ENCODE results near the gene RNASE11. TPM values are rescaled to one million over a fixed set of nuclear protein-coding genes. Genes with fewer than 3 reads are reported as not detected.
A peak's percentile ranks its signal among the peaks of the same experiment; 100 is the strongest.
"Not testable (repeated sequence)": the region's sequence is repeated elsewhere in the genome, so short reads cannot be mapped to it uniquely, and the experiment has no call there.

Gene RNASE11
- polyA plus RNA-seq, 2 donors, result not detected

DNA sequence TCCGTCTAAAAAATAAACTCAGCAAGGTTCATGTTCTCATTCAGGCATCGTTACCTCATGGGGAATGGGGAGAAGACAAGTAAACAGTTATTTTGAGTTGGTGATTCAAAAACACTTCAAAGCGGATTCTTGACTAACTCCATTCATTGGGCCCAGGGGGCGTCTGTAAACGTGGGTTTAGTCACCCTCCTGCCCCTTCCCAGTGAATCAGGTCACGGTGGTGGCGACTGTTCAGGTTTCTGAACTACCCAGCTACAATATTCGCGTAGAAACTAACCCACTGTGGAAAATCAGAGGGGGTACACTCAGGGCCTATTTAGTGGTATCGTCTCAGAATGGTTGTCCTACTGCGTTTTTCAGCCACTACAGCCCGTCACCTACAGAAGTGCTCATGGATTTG, 38.5 kb upstream of the RNASE11 start:
- WGBS, 2 donors, result 32 to 33% methylated on average over 12 of the region's 12 CpGs
- peaks cover 0 to 2% of the 10 kb centered on the region in 2 donors for H3K4me1 ChIP-seq (ENCODE audit: control insufficient read depth in 2 of 2, insufficient read depth in 2 of 2, low read length in 1 of 2)
- H3K4me3 ChIP-seq (ENCODE audit: low read depth in 1 of 2, low read length in 2 of 2), result no peak overlapping the region
- no peaks in the 10 kb centered on the region for H3K9me3 ChIP-seq (ENCODE audit: control insufficient read depth in 2 of 2, insufficient read depth in 1 of 2, low read depth in 1 of 2, low read length in 1 of 2)
- H3K36me3 ChIP-seq (ENCODE audit: control insufficient read depth in 2 of 2, insufficient read depth in 2 of 2, low read length in 1 of 2), result no peaks in the 10 kb centered on the region
- no peak overlapping the region for H3K27ac ChIP-seq (ENCODE audit: low read depth in 2 of 2, low read length in 1 of 2)
- H3K27me3 ChIP-seq (ENCODE audit: control insufficient read depth in 1 of 2, insufficient read depth in 2 of 2, low read length in 2 of 2), result no peaks in the 10 kb centered on the region

DNA sequence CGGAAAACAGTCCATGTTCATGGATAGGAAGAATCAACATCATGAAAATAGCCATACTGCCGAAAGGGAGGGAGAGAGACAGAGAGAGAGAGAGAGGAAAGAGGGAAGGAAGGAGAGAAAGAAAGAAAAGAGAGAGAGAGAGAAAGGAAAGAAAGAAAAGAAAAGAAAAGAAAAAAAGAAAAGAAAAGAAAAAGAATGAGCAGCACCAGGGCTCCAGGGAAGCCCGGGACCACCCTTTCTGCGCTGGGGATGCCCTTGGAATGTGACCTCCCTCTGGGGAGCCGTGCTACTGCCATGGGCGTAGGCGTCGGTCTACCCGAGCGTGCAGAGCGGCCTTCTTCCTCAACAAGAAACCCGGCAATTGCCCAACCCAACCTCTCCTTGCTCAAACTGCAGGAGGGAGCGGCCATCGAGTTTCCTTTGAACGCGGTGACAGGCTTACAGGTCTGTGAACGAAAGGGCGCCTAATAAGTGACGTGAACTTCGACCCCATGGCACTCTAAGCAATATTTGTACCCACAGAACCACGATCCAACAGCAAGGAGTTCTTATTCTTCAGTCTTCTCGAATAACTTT, 36.8 kb upstream of the RNASE11 start:
- peak overlapping the region; percentile 23 to 63 for H3K27ac ChIP-seq (ENCODE audit: low read depth in 2 of 2, low read length in 1 of 2)
- H3K27me3 ChIP-seq (ENCODE audit: control insufficient read depth in 1 of 2, insufficient read depth in 2 of 2, low read length in 2 of 2), result no peaks in the 10 kb centered on the region
- peak overlapping the region; percentile 4 to 45 for H3K4me3 ChIP-seq (ENCODE audit: low read depth in 1 of 2, low read length in 2 of 2)

DNA sequence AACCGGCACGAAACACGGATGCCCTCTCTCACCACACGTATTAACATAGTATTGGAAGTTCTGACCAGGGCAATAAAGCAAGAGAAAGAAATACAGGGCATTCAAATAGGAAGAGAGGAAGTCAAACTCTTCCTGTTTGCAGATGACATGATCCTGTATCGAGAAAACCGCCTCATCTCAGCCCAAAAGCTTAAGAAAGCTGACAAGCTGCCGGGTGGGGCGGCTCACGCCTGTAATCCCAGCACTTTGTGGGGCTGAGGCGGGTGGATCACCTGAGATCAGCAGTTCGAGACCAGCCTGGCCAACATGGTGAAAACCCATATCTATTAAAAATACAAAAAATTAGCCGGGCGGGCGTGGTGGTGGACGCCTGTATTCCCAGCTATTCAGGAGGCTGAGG, 36.0 kb upstream of the RNASE11 start:
- 60 to 62% methylated on average over 15 of the region's 15 CpGs for WGBS, 2 donors
- H3K9me3 ChIP-seq (ENCODE audit: control insufficient read depth in 2 of 2, insufficient read depth in 1 of 2, low read depth in 1 of 2, low read length in 1 of 2), result no peaks in the 10 kb centered on the region
- H3K4me1 ChIP-seq (ENCODE audit: control insufficient read depth in 2 of 2, insufficient read depth in 2 of 2, low read length in 1 of 2), result peaks cover 0 to 2% of the 10 kb centered on the region in 2 donors
- H3K27ac ChIP-seq (ENCODE audit: low read depth in 2 of 2, low read length in 1 of 2), result no peak overlapping the region
- no peaks in the 10 kb centered on the region for H3K27me3 ChIP-seq (ENCODE audit: control insufficient read depth in 1 of 2, insufficient read depth in 2 of 2, low read length in 2 of 2)
- no peaks in the 10 kb centered on the region for H3K36me3 ChIP-seq (ENCODE audit: control insufficient read depth in 2 of 2, insufficient read depth in 2 of 2, low read length in 1 of 2)
- no peak overlapping the region for H3K4me3 ChIP-seq (ENCODE audit: low read depth in 1 of 2, low read length in 2 of 2)

More for the DNA sequence above, 36.8 kb upstream of the RNASE11 start:
- peaks cover 0 to 2% of the 10 kb centered on the region in 2 donors for H3K4me1 ChIP-seq (ENCODE audit: control insufficient read depth in 2 of 2, insufficient read depth in 2 of 2, low read length in 1 of 2)
- 6 to 9% methylated on average over 22 of the region's 22 CpGs for WGBS, 2 donors
- no peaks in the 10 kb centered on the region for H3K36me3 ChIP-seq (ENCODE audit: control insufficient read depth in 2 of 2, insufficient read depth in 2 of 2, low read length in 1 of 2)
- H3K9me3 ChIP-seq (ENCODE audit: control insufficient read depth in 2 of 2, insufficient read depth in 1 of 2, low read depth in 1 of 2, low read length in 1 of 2), result no peaks in the 10 kb centered on the region

DNA sequence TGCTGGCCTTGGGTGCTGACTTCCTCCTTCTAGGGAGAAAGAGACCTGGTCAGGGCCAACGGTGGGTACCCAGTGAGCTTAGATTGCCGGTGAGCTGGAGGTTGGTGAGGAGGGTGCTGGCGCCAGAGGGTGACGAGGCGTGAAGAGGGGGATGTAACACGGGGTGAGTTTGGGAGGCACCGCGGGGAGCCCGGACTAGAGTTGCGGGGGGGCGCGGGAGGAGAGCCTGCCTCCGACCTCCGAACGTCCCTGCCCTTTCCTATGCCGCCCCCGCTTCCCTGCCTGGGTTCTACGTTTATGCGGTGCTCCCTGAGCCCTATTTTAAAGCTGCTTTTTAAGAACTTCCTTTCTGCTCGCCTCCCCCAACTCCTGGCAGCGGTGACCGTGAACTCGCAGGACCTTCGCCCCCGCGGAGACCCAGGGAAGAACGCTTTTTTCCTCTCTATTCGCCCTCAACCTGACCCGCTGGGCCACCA, 35.1 kb upstream of the RNASE11 start:
- Histone ChIP-seq H3K27ac (ENCODE audit: low read depth in 2 of 2, low read length in 1 of 2) (no peak overlapping the region), H3K9me3 (ENCODE audit: control insufficient read depth in 2 of 2, insufficient read depth in 1 of 2, low read depth in 1 of 2, low read length in 1 of 2) (no peaks in the 10 kb centered on the region), H3K4me3 (ENCODE audit: low read depth in 1 of 2, low read length in 2 of 2) (no peak overlapping the region), H3K27me3 (ENCODE audit: control insufficient read depth in 1 of 2, insufficient read depth in 2 of 2, low read length in 2 of 2) (no peaks in the 10 kb centered on the region), H3K4me1 (ENCODE audit: control insufficient read depth in 2 of 2, insufficient read depth in 2 of 2, low read length in 1 of 2) (peaks cover 0 to 2% of the 10 kb centered on the region in 2 donors), H3K36me3 (ENCODE audit: control insufficient read depth in 2 of 2, insufficient read depth in 2 of 2, low read length in 1 of 2) (no peaks in the 10 kb centered on the region)
- WGBS, 2 donors, result 37 to 38% methylated on average over 24 to 29 of the region's 29 CpGs

DNA sequence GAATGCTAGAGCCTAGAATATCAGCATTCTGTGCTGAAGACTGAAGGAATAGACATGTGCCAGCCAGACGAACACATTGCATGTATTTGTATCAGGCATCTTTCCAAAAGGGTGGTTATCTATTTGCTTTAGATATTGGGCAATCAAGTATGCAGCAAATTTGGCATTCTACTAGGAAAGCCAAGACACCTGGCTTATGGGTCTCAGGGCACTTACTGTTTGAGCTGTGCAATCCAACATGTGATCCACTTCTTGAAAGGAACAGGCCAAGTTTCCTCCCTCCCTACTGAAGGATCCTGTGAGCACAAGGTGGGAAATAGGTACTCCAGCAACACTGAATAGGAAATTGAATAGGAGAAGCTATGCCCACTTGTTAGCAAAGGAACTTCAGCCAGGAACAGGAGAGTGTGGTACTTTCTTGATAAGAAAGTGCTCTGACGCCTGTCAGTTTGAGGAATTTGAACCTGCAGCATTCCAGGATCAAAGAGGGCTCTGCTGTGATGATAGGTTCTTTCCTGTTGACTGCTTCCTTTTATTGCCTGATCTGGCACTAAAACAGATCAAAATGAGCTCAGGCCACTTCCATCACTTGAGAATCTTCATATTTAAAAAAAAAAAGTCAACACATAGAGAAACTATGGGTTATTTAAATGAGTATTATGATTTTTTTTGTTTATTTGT, 33.1 kb upstream of the RNASE11 start:
- no peaks in the 10 kb centered on the region for H3K27me3 ChIP-seq (ENCODE audit: control insufficient read depth in 1 of 2, insufficient read depth in 2 of 2, low read length in 2 of 2)
- no peak overlapping the region for H3K27ac ChIP-seq (ENCODE audit: low read depth in 2 of 2, low read length in 1 of 2)
- peaks cover 0 to 2% of the 10 kb centered on the region in 2 donors for H3K4me1 ChIP-seq (ENCODE audit: control insufficient read depth in 2 of 2, insufficient read depth in 2 of 2, low read length in 1 of 2)
- H3K9me3 ChIP-seq (ENCODE audit: control insufficient read depth in 2 of 2, insufficient read depth in 1 of 2, low read depth in 1 of 2, low read length in 1 of 2), result no peaks in the 10 kb centered on the region
- WGBS, 2 donors, result 43 to 56% methylated on average over 2 of the region's 2 CpGs
- H3K36me3 ChIP-seq (ENCODE audit: control insufficient read depth in 2 of 2, insufficient read depth in 2 of 2, low read length in 1 of 2), result no peaks in the 10 kb centered on the region
- H3K4me3 ChIP-seq (ENCODE audit: low read depth in 1 of 2, low read length in 2 of 2), result no peak overlapping the region

DNA sequence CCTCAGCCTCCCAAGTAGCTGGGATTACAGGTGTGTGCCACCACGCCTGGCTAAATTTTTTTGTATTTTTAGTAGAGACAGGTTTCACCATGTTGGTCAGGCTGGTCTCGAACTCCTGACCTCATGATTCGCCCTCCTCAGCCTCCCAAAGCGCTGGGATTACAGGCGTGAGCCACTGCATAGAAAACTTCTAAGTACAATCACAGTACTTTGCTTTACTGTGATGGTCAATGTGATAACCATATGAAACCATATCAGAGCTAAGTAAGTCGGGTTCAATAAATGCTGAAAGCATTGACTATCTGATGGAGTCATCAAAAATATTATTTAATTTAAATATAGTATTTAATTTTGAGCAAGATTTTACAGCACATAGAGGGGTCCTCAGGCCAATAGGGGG, 31.9 kb upstream of the RNASE11 start:
- not testable (repeated sequence) for H3K9me3 ChIP-seq (ENCODE audit: control insufficient read depth in 2 of 2, insufficient read depth in 1 of 2, low read depth in 1 of 2, low read length in 1 of 2); H3K36me3 ChIP-seq (ENCODE audit: control insufficient read depth in 2 of 2, insufficient read depth in 2 of 2, low read length in 1 of 2); H3K27ac ChIP-seq (ENCODE audit: low read depth in 2 of 2, low read length in 1 of 2); H3K4me1 ChIP-seq (ENCODE audit: control insufficient read depth in 2 of 2, insufficient read depth in 2 of 2, low read length in 1 of 2); H3K4me3 ChIP-seq (ENCODE audit: low read depth in 1 of 2, low read length in 2 of 2); H3K27me3 ChIP-seq (ENCODE audit: control insufficient read depth in 1 of 2, insufficient read depth in 2 of 2, low read length in 2 of 2)
- 90% methylated on average over 6 of the region's 6 CpGs for WGBS, 2 donors

DNA sequence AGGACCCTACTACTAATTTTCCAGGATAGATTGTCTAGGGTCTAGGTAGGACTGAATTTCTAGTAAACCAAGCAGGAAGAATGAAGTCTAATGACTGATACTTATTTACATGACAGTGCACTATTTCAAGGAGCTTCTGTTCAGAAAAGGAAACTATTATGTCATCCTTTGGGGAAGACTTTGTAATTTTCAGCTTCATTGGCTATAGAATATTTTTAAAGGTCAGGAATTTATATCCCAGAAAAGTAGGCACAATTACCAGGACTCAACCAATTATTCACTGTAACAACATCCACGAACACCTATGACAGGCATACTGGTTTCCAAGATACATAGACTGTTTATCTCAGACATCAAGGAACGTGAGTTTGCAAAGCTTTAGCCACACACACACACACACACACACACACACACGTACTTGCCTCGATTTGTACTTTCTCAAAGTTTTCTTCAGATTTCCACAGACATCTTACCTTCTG, 30.5 kb upstream of the RNASE11 start:
- Histone ChIP-seq H3K27me3 (ENCODE audit: control insufficient read depth in 1 of 2, insufficient read depth in 2 of 2, low read length in 2 of 2) (no peaks in the 10 kb centered on the region), H3K9me3 (ENCODE audit: control insufficient read depth in 2 of 2, insufficient read depth in 1 of 2, low read depth in 1 of 2, low read length in 1 of 2) (no peaks in the 10 kb centered on the region), H3K4me3 (ENCODE audit: low read depth in 1 of 2, low read length in 2 of 2) (no peak overlapping the region), H3K4me1 (ENCODE audit: control insufficient read depth in 2 of 2, insufficient read depth in 2 of 2, low read length in 1 of 2) (no peaks in the 10 kb centered on the region), H3K36me3 (ENCODE audit: control insufficient read depth in 2 of 2, insufficient read depth in 2 of 2, low read length in 1 of 2) (no peaks in the 10 kb centered on the region), H3K27ac (ENCODE audit: low read depth in 2 of 2, low read length in 1 of 2) (no peak overlapping the region)
- WGBS, 2 donors, result 50 to 59% methylated on average over 4 of the region's 4 CpGs

DNA sequence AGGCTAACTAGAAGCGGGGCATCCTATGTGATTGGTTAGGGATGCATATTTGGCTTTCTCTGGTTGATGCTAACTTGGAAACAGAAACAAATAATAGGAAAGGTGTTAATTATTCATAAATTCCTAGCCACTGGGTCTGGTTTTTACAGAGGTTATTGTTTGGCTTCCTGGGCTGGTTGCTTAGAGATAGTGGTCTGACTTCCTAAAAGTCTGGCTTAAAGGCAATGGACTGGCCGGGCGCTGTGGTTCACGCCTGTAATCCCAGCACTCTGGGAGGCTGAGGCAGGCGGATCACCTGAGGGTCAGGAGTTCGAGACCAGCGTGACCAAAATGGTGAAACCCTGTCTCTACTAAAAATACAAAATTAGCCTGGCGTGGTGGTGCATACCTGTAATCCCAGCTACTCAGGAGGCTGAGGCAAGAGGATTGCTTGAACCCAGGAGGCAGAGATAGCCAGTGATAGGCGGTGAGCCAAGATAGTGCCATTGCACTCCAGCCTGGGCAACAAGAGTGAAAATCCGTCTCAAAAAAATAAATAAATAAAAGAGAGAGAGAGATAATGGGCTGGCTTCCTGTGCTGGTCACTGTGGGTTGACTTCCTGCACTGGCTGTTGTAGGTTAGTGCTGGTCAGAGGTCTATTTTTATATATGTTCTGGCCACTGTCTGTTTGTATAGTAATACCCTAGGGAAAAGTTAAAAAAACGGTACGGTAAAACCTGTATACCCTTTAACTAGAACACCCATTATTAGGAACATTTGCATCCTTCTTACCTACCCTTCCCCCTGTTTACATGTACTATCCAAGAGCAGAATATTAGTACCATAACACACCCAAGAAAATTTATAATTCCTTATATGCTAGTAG, 29.6 kb upstream of the RNASE11 start:
- no peak overlapping the region for H3K27ac ChIP-seq (ENCODE audit: low read depth in 2 of 2, low read length in 1 of 2)
- no peaks in the 10 kb centered on the region for H3K27me3 ChIP-seq (ENCODE audit: control insufficient read depth in 1 of 2, insufficient read depth in 2 of 2, low read length in 2 of 2)
- WGBS, 2 donors, result 83 to 84% methylated on average over 12 of the region's 12 CpGs
- no peaks in the 10 kb centered on the region for H3K4me1 ChIP-seq (ENCODE audit: control insufficient read depth in 2 of 2, insufficient read depth in 2 of 2, low read length in 1 of 2)
- no peak overlapping the region for H3K4me3 ChIP-seq (ENCODE audit: low read depth in 1 of 2, low read length in 2 of 2)
- no peaks in the 10 kb centered on the region for H3K9me3 ChIP-seq (ENCODE audit: control insufficient read depth in 2 of 2, insufficient read depth in 1 of 2, low read depth in 1 of 2, low read length in 1 of 2)
- no peaks in the 10 kb centered on the region for H3K36me3 ChIP-seq (ENCODE audit: control insufficient read depth in 2 of 2, insufficient read depth in 2 of 2, low read length in 1 of 2)

DNA sequence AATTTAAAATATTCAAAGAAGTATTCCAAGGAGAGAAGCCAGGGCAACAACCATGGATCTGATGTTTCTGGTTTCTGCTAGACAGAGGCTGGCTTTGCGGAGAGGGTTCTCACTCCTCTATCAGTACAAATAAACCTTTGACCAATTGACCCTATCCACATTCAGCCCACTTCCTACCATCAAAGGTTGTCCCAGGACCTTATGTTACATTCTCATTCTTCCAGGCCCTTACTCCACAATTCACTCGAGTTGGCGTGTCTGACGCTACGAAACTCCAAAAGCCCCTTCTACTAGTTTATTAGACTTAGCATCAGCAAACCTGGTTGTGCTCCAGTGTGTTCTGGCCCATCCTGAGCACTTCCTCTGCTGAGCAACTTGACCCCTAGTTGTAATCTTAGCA, 28.2 kb upstream of the RNASE11 start:
- H3K36me3 ChIP-seq (ENCODE audit: control insufficient read depth in 2 of 2, insufficient read depth in 2 of 2, low read length in 1 of 2), result no peaks in the 10 kb centered on the region
- WGBS, 2 donors, result 92 to 97% methylated on average over 5 of the region's 5 CpGs
- no peaks in the 10 kb centered on the region for H3K9me3 ChIP-seq (ENCODE audit: control insufficient read depth in 2 of 2, insufficient read depth in 1 of 2, low read depth in 1 of 2, low read length in 1 of 2)
- H3K4me1 ChIP-seq (ENCODE audit: control insufficient read depth in 2 of 2, insufficient read depth in 2 of 2, low read length in 1 of 2), result no peaks in the 10 kb centered on the region
- no peak overlapping the region for H3K27ac ChIP-seq (ENCODE audit: low read depth in 2 of 2, low read length in 1 of 2)
- no peaks in the 10 kb centered on the region for H3K27me3 ChIP-seq (ENCODE audit: control insufficient read depth in 1 of 2, insufficient read depth in 2 of 2, low read length in 2 of 2)
- no peak overlapping the region for H3K4me3 ChIP-seq (ENCODE audit: low read depth in 1 of 2, low read length in 2 of 2)
